Measurements from ENCODE around the gene FBXO42. TPM values are rescaled to one million over a fixed set of nuclear protein-coding genes. Genes with fewer than 3 reads are reported as not detected.

The FBXO42 gene
- total and polyA plus RNA-seq, 9 of the 15 experiments (the other 6 are each of a cell fraction or from before 2014, with no cell fraction given), result 7.2 to 24.8 (median 17.4) TPM

DNA sequence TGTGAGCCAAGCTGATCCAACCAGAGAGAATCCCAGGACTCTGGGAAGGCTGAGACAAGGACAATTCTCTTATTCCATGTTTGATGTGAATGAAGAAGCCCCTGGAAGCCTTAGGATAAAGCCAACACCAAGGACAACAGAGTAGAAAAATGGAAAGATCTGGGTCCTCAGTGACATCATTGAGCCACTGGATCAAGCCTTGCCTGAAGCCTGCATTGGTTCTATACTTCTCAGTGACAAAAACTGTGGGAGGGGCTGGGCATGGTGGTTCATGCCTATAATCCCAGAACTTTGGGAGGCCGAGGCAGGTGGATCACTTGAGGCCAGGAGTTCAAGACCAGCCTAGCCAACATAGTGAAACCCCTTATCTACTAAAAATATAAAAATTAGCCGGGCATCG is 155.4 kb downstream of the FBXO42 start:
- Histone ChIP-seq H3K4me3 (no peak overlapping the region), H3K4me2 (ENCODE audit: insufficient read depth, low read length) (no peak overlapping the region), H3K27ac (ENCODE audit: extremely low read depth, low read depth, low read length) (no peak overlapping the region), H3K9me3 (replicated peaks; ENCODE audit: control insufficient read depth, insufficient read depth, low read depth, low read length) (no peaks in the 10 kb centered on the region), H4K20me1 (replicated peaks; ENCODE audit: control insufficient read depth, insufficient read depth, low read length) (no peaks in the 10 kb centered on the region), H3K36me3 (ENCODE audit: control insufficient read depth, insufficient read depth, low read length) (no peaks in the 10 kb centered on the region; the same call in 2 of the 3 replicates), H3K79me2 (ENCODE audit: control insufficient read depth, insufficient read depth, low read length) (no peaks in the 10 kb centered on the region), H2AFZ (ENCODE audit: low read depth, low read length) (no peak overlapping the region), H3K9ac (ENCODE audit: insufficient read depth in 1 of 2, low read depth in 2 of 2, low read length in 2 of 2) (no peak overlapping the region), H3K4me1 (replicated peaks in 1 of 2; ENCODE audit: control insufficient read depth in 2 of 2, insufficient read depth in 2 of 2, low read length in 2 of 2) (peaks cover 5% of the 10 kb centered on the region in 2 experiments), H3K27me3 (ENCODE audit: control insufficient read depth in 2 of 2, insufficient read depth in 2 of 2, low read length in 2 of 2) (no peaks in the 10 kb centered on the region), H3K9me1 (ENCODE audit: control insufficient read depth, insufficient read depth, low read length) (no peaks in the 10 kb centered on the region)
- BruUV-seq (replicated peaks), result no TSS peak
- WGBS (ENCODE audit: insufficient coverage, low coverage, missing lambda C conversion rate), result 47% methylated on average over 3 of the region's 3 CpGs
- ChIA-PET CTCF (ENCODE audit: low intra/inter-chr PET ratio) (no interaction called here), POLR2A (interaction anchor here (0.6 to 1.8 kb wide), 2 partner anchors 46 to 116 kb away, joined by 3 to 5 read pairs; no protein-coding TSS in a partner anchor)
- FAIRE-seq (no peak), DNase-seq (ENCODE audit: extremely low read depth in 1 of 4, low spot score in 3 of 4) (no peak), ATAC-seq (no peak)
- in situ Hi-C loops (cut with MboI) (loop anchor here (5.0 kb wide), 1 partner anchor 165 kb away; no protein-coding TSS in a partner anchor), intact Hi-C loops (cut with micrococcal nuclease) (no loop called here)
- TF ChIP-seq ZNF140 (CRISPR knock-in tag; IDR thresholded peaks at IDR 0.05) (no peak), ZSCAN32 (CRISPR knock-in tag; IDR thresholded peaks at IDR 0.05) (no peak), DMBX1 (CRISPR knock-in tag; IDR thresholded peaks at IDR 0.05; ENCODE audit: borderline replicate concordance) (no peak), EP300 (IDR thresholded peaks at IDR 0.05; ENCODE audit: low read length) (no peak), ETV1 (tag; conservative IDR thresholded peaks at IDR 0.05; ENCODE audit: low read depth) (no peak), ZNF699 (CRISPR knock-in tag; IDR thresholded peaks at IDR 0.05; ENCODE audit: insufficient replicate concordance) (no peak), ZNF717 (CRISPR knock-in tag; IDR thresholded peaks at IDR 0.05) (no peak), CREM (IDR thresholded peaks at IDR 0.05; ENCODE audit: low read depth) (no peak), ZFP36 (IDR thresholded peaks at IDR 0.05; ENCODE audit: low read depth, low read length, partially characterized antibody) (no peak), XRCC5 (IDR thresholded peaks at IDR 0.05; ENCODE audit: low read depth, low read length) (no peak), RHOXF2B (CRISPR knock-in tag; conservative IDR thresholded peaks at IDR 0.05) (no peak), LCOR (CRISPR knock-in tag; IDR thresholded peaks at IDR 0.05) (0 out of 2 replicates have a peak, but pooled peaks have one; percentile 10), FOXA1 (IDR thresholded peaks at IDR 0.05; ENCODE audit: borderline replicate concordance) (no peak), SMAD3 (CRISPR knock-in tag; conservative IDR thresholded peaks at IDR 0.05) (no peak)
- TF ChIP-seq, protein P1, sequence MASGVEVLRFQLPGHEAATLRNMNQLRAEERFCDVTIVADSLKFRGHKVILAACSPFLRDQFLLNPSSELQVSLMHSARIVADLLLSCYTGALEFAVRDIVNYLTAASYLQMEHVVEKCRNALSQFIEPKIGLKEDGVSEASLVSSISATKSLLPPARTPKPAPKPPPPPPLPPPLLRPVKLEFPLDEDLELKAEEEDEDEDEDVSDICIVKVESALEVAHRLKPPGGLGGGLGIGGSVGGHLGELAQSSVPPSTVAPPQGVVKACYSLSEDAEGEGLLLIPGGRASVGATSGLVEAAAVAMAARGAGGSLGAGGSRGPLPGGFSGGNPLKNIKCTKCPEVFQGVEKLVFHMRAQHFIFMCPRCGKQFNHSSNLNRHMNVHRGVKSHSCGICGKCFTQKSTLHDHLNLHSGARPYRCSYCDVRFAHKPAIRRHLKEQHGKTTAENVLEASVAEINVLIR (CRISPR knock-in tag; IDR thresholded peaks at IDR 0.05), result no peak
- TF ChIP-seq, protein P2, sequence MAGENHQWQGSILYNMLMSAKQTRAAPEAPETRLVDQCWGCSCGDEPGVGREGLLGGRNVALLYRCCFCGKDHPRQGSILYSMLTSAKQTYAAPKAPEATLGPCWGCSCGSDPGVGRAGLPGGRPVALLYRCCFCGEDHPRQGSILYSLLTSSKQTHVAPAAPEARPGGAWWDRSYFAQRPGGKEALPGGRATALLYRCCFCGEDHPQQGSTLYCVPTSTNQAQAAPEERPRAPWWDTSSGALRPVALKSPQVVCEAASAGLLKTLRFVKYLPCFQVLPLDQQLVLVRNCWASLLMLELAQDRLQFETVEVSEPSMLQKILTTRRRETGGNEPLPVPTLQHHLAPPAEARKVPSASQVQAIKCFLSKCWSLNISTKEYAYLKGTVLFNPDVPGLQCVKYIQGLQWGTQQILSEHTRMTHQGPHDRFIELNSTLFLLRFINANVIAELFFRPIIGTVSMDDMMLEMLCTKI (IDR thresholded peaks at IDR 0.05; ENCODE audit: partially characterized antibody), result no peak
- TF ChIP-seq, protein P3, sequence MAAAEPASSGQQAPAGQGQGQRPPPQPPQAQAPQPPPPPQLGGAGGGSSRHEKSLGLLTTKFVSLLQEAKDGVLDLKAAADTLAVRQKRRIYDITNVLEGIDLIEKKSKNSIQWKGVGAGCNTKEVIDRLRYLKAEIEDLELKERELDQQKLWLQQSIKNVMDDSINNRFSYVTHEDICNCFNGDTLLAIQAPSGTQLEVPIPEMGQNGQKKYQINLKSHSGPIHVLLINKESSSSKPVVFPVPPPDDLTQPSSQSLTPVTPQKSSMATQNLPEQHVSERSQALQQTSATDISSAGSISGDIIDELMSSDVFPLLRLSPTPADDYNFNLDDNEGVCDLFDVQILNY (CRISPR knock-in tag; IDR thresholded peaks at IDR 0.05), result no peak
- TF ChIP-seq, protein P4, sequence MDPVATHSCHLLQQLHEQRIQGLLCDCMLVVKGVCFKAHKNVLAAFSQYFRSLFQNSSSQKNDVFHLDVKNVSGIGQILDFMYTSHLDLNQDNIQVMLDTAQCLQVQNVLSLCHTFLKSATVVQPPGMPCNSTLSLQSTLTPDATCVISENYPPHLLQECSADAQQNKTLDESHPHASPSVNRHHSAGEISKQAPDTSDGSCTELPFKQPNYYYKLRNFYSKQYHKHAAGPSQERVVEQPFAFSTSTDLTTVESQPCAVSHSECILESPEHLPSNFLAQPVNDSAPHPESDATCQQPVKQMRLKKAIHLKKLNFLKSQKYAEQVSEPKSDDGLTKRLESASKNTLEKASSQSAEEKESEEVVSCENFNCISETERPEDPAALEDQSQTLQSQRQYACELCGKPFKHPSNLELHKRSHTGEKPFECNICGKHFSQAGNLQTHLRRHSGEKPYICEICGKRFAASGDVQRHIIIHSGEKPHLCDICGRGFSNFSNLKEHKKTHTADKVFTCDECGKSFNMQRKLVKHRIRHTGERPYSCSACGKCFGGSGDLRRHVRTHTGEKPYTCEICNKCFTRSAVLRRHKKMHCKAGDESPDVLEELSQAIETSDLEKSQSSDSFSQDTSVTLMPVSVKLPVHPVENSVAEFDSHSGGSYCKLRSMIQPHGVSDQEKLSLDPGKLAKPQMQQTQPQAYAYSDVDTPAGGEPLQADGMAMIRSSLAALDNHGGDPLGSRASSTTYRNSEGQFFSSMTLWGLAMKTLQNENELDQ (CRISPR knock-in tag; IDR thresholded peaks at IDR 0.05; ENCODE audit: borderline replicate concordance), result no peak

All from K562 (cell line).